Panc1 (cell line): ENCODE measurements around the gene COL13A1. TPM values are rescaled to one million over a fixed set of nuclear protein-coding genes. Genes with fewer than 3 reads are reported as not detected.

ENCODE experiments used
- ATAC-seq: fragments of 200-7000 bp; cut with Tn5 transposase; 2 replicates; pipeline ENCODE4 v1.9.1; 2020; ENCODE audit warnings: mild to moderate bottlenecking, moderate library complexity
- BruUV-seq: library from RNA; stranded (reverse); fragments of 400-500 nt; replicated peaks from 2 replicates; lab custom pipeline; 2021; lab: Mats Ljungman, UMichigan
- CTCF ChIA-PET: fragments of 300-600 bp; sonication (Branson Sonifier 250); formaldehyde crosslinking; loops from one replicate; lab custom pipeline; 2022; ENCODE audit warnings: antibody characterized with exemption; lab: Charles Lee
- POLR2A ChIA-PET: fragments of 300-600 bp; sonication (Branson Sonifier 250); formaldehyde crosslinking; loops from one replicate; lab custom pipeline; 2022; ENCODE audit warnings: antibody characterized with exemption; lab: Charles Lee
- DNase-seq: peaks from one replicate; pipeline ENCODE4 v3.0.0-alpha.2; 2010; ENCODE audit warnings: low read depth, low spot score
- H3K27ac ChIP-seq: 2 replicates; pipeline ENCODE4 v1.5.1; 2011; ENCODE audit warnings: mild to moderate bottlenecking, low read length, inconsistent platforms
- H3K27me3 ChIP-seq: fragments of 200-500 bp; sonication (Bioruptor generic); 2 replicates; pipeline ENCODE4 v1.6.0; 2014; ENCODE audit warnings: low read length, inconsistent platforms; ENCODE audit not compliant: control insufficient read depth, insufficient read depth
- H3K36me3 ChIP-seq: fragments of 200-500 bp; sonication (Bioruptor generic); 2 replicates; pipeline ENCODE4 v1.5.1; 2014; ENCODE audit warnings: inconsistent platforms, mild to moderate bottlenecking, low read length, moderate library complexity; ENCODE audit not compliant: control insufficient read depth, insufficient read depth
- H3K4me1 ChIP-seq: 2 replicates; pipeline ENCODE4 v1.5.1; 2011; ENCODE audit warnings: inconsistent platforms, mild to moderate bottlenecking, low read length, moderate library complexity; ENCODE audit not compliant: control insufficient read depth, insufficient read depth
- H3K4me3 ChIP-seq, 2 experiments: 2 replicates each; pipeline ENCODE4 v1.5.1; 2011 to 2012; ENCODE audit warnings: low read depth in 2 of 2, low read length in 2 of 2, mild to moderate bottlenecking in 2 of 2, inconsistent platforms in 1 of 2, moderate library complexity in 1 of 2
- H3K9me3 ChIP-seq: fragments of 200-500 bp; sonication (Bioruptor generic); 2 replicates; pipeline ENCODE4 v1.5.1; 2014; ENCODE audit warnings: low read depth, mild to moderate bottlenecking, inconsistent platforms, low read length, moderate library complexity; ENCODE audit not compliant: control insufficient read depth, insufficient read depth
- CTCF ChIP-seq: fragments of 450-650 bp; IDR thresholded peaks from 2 replicates; pipeline ENCODE4 v1.5.1; 2017; ENCODE audit warnings: mild to moderate bottlenecking
- POLR2AphosphoS5 ChIP-seq: IDR thresholded peaks from 2 replicates; pipeline ENCODE4 v1.6.1; 2012; ENCODE audit warnings: mild to moderate bottlenecking, low read depth, low read length, moderate library complexity
- REST ChIP-seq, 2 experiments: IDR thresholded peaks; 2 replicates each; pipeline ENCODE4 v1.6.1; 2011 to 2012; ENCODE audit warnings: low read depth in 2 of 2, control low read depth in 1 of 2, low read length in 1 of 2, mild to moderate bottlenecking in 1 of 2, moderate library complexity in 1 of 2; ENCODE audit not compliant: insufficient read depth in 1 of 2
- SIN3A ChIP-seq: IDR thresholded peaks from 2 replicates; pipeline ENCODE4 v1.6.1; 2012; ENCODE audit warnings: low read depth, mild to moderate bottlenecking, low read length, moderate library complexity, borderline replicate concordance; ENCODE audit not compliant: insufficient read depth
- TCF7L2 ChIP-seq: IDR thresholded peaks from 2 replicates; pipeline ENCODE4 v1.6.1; 2011; ENCODE audit warnings: mild to moderate bottlenecking, low read depth, low read length, inconsistent platforms
- in situ Hi-C: cut with HindIII; loops from 2 replicates; pipeline ENCODE4 v1.10.0; 2016; ENCODE audit warnings: low sequenced_read_pairs, low pct_unique_long_range_greater_than_20kb
- intact Hi-C: fragments of 100-400 bp; cut with micrococcal nuclease; formaldehyde crosslinking; loops from one replicate; pipeline ENCODE4 v1.10.0; 2022; ENCODE audit not compliant: unreplicated experiment
- total RNA-seq: library from RNA; stranded (reverse); gene quantifications from one replicate; pipeline ENCODE4 v1.2.1, GENCODE V29; 2021; ENCODE audit not compliant: unreplicated experiment

COL13A1 gene
- total RNA-seq, 1 experiment from 2014 or later, result 1.0 TPM

DNA sequence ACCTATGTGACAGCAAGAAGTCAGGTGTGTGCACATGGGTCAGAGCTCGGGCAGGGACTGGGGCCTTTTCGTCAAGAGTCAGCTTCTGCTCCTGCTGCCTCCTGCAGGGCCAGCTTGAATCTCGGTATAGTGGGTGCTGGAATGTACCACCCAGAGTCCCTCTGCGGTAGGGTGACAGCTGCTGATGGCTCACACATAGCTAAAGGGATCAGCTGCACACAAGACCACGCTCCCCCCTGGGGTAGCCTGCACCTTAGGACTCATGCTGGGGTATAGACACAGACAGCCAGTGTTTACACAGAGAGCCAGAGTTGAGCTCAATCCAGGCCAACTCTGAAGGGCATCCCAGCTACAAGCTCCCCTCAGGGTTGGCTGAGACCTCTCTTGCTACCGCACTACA is 14.0 kb upstream of the COL13A1 start:
- 0 out of 2 replicates have a peak, but pooled peaks cover 2% of the 10 kb centered on the region for H3K27me3 ChIP-seq
- H3K27ac ChIP-seq, result no peak overlapping the region
- intact Hi-C loops (loop anchor here (5.0 kb wide), 1 partner anchor 125 kb away; no protein-coding TSS in a partner anchor), in situ Hi-C loops (no loop called here)
- H3K36me3 ChIP-seq, result no peaks in the 10 kb centered on the region
- no peak for TF ChIP-seq SIN3A
- TF ChIP-seq POLR2AphosphoS5, result no peak
- TF ChIP-seq TCF7L2, result no peak
- TF ChIP-seq CTCF, result no peak
- TF ChIP-seq REST (IDR thresholded peaks at IDR 0.05; ENCODE audit: insufficient read depth in 1 of 2, low read depth in 2 of 2, low read length in 1 of 2), result no peak
- CTCF ChIA-PET, result interaction anchor here (0.6 to 3.1 kb wide), 4 partner anchors 14 to 171 kb away, joined by 3 to 22 read pairs (median 8); no protein-coding TSS in a partner anchor
- no peak for DNase-seq
- H3K4me1 ChIP-seq, result no peaks in the 10 kb centered on the region
- POLR2A ChIA-PET, result no interaction called here
- no TSS peak for BruUV-seq
- H3K4me3 ChIP-seq, result no peak overlapping the region
- no peaks in the 10 kb centered on the region for H3K9me3 ChIP-seq
- no peak for ATAC-seq

DNA sequence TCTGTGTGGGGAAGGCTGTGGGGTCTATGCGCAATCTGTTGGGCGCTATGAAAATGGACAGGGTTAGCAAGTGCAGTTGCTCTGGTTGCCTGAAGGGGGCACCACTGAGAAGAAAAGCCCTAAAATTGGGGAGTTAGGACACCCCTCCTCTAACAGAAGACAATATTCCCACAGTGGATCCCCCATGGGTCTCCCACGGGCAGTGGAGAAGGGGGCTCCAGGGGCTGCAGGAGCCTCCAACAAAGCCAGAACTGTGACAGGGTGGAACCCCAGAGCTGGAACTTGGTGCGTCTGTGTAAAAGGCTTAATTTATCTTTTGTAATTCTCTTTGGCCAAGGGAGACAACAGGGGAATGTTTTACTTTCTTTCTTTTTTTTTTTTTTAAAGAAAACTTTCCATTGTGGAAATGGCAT is 12.5 kb upstream of the COL13A1 start:
- no TSS peak for BruUV-seq
- Histone ChIP-seq H3K9me3 (no peaks in the 10 kb centered on the region), H3K4me1 (no peaks in the 10 kb centered on the region), H3K27me3 (0 out of 2 replicates have a peak, but pooled peaks cover 1% of the 10 kb centered on the region), H3K4me3 (no peak overlapping the region), H3K27ac (no peak overlapping the region), H3K36me3 (no peaks in the 10 kb centered on the region)
- intact Hi-C loops, result loop anchor here (5.0 kb wide), 1 partner anchor 123 kb away; no protein-coding TSS in a partner anchor
- TF ChIP-seq CTCF, result peak; percentile 93
- no peak for TF ChIP-seq TCF7L2
- POLR2A ChIA-PET, result interaction anchor here (0.6 kb wide), 1 partner anchor 80 kb away, joined by 8 read pairs; no protein-coding TSS in a partner anchor
- CTCF ChIA-PET, result interaction anchor here (0.6 to 1.5 kb wide), 5 partner anchors 12 to 171 kb away, joined by 3 to 5 read pairs (median 4); no protein-coding TSS in a partner anchor
- ATAC-seq (no peak), DNase-seq (no peak)
- in situ Hi-C loops, result no loop called here
